Esophagus muscularis mucosa (tissue), 4 donors: Measurements from ENCODE around the gene PTTG1.

Experiments used
- CTCF ChIP-seq, 3 experiments: fragments of 200-600 bp in 2 of 3; fragments of 450-650 bp in 1 of 3; sonication (generic) in 2 of 3; IDR thresholded peaks; one replicate each; pipeline ENCODE4 v1.5.1; 2017 to 2019; ENCODE audit warnings: antibody characterized with exemption in 3 of 3, mild to moderate bottlenecking in 2 of 3, moderate library complexity in 1 of 3
- EP300 ChIP-seq: sonication (generic); formaldehyde crosslinking; IDR thresholded peaks from one replicate; pipeline ENCODE4 v1.6.1; 2017; ENCODE audit warnings: antibody characterized with exemption
- POLR2A ChIP-seq: fragments of 450-650 bp; IDR thresholded peaks from one replicate; pipeline ENCODE4 v1.6.1; 2017; ENCODE audit warnings: antibody characterized with exemption, moderate library complexity, mild to moderate bottlenecking, low read depth

DNA sequence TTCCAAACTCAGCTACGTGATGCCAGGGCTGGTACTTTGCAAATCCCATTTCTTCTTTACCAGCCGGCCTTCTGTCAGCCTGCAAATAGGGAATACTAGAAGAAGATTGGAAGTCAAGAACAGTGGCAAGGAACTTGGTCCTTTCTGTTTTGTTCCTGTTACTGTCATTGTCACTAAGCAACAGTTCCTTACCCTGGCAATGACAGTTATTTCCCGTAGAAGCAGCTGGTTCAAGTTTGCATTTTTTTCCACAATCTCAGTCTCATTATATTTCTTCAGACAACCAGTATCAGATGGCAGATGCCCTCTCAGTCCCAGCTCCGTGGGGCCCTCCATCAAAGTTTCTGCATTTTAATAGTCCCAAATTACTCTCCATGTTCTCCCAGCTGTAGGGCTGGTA is 42.1 kb upstream of the PTTG1 start:
- TF ChIP-seq POLR2A = no peak
- TF ChIP-seq EP300 = no peak
- no peak for TF ChIP-seq CTCF (IDR thresholded peaks at IDR 0.05)
